Suprapubic skin (tissue), 4 donors: ENCODE measurements around the gene KRT31. TPM values are rescaled to one million over a fixed set of nuclear protein-coding genes. Genes with fewer than 3 reads are reported as not detected.
"Not testable (repeated sequence)": the region's sequence is repeated elsewhere in the genome, so short reads cannot be mapped to it uniquely, and the experiment has no call there.

ENCODE experiments used
- DNase-seq, 2 donors: peaks; one replicate each; pipeline ENCODE4 v3.0.0-alpha.2; 2019; ENCODE audit warnings: low spot score in 2 of 2
- H3K27ac ChIP-seq: fragments of 200-600 bp; sonication (generic); one replicate; pipeline ENCODE4 v1.5.1; 2019
- H3K27me3 ChIP-seq: fragments of 200-600 bp; sonication (generic); one replicate; pipeline ENCODE4 v1.5.1; 2019
- H3K36me3 ChIP-seq: fragments of 200-600 bp; sonication (generic); one replicate; pipeline ENCODE4 v1.5.1; 2019
- H3K4me1 ChIP-seq: fragments of 200-600 bp; sonication (generic); one replicate; pipeline ENCODE4 v1.5.1; 2019
- H3K4me3 ChIP-seq: fragments of 200-600 bp; sonication (generic); one replicate; pipeline ENCODE4 v1.5.1; 2019; ENCODE audit warnings: mild to moderate bottlenecking
- H3K9me3 ChIP-seq: fragments of 200-600 bp; sonication (generic); one replicate; pipeline ENCODE4 v1.5.1; 2019
- EP300 ChIP-seq: sonication (generic); formaldehyde crosslinking; IDR thresholded peaks from one replicate; pipeline ENCODE4 v1.6.1; 2017; ENCODE audit warnings: antibody characterized with exemption
- POLR2A ChIP-seq, 2 donors: fragments of 450-650 bp; IDR thresholded peaks; one replicate each; pipeline ENCODE4 v1.6.1; 2017; ENCODE audit warnings: antibody characterized with exemption in 2 of 2, mild to moderate bottlenecking in 2 of 2, moderate library complexity in 2 of 2
- POLR2AphosphoS5 ChIP-seq, 3 donors: sonication (generic); formaldehyde crosslinking; IDR thresholded peaks; one replicate each; pipeline ENCODE4 v1.6.1; 2017; ENCODE audit warnings: antibody characterized with exemption in 3 of 3
- WGBS: methylation state at CpG from one replicate; pipeline ENCODE4 v1.1.5; 2018; 5-methylcytosine and 5-hydroxymethylcytosine counted together
- total RNA-seq, 4 donors: library from RNA; depleted of rRNA; stranded (reverse); fragments of >200 nt; gene quantifications; one replicate each; pipeline ENCODE4 v1.1.0, GENCODE V29; 2016
- TF ChIP-seq, protein P1 (sequence below), 2 donors: fragments of 200-600 bp in 1 of 2; fragments of 450-650 bp in 1 of 2; sonication (generic) in 1 of 2; IDR thresholded peaks; one replicate each; pipeline ENCODE4 v1.5.1; 2016 to 2019; ENCODE audit warnings: antibody characterized with exemption in 2 of 2, mild to moderate bottlenecking in 1 of 2, moderate library complexity in 1 of 2

KRT31 gene
- total RNA-seq, 4 donors from 2014 or later, result 38.5 to 618 (median 84.8) TPM

DNA sequence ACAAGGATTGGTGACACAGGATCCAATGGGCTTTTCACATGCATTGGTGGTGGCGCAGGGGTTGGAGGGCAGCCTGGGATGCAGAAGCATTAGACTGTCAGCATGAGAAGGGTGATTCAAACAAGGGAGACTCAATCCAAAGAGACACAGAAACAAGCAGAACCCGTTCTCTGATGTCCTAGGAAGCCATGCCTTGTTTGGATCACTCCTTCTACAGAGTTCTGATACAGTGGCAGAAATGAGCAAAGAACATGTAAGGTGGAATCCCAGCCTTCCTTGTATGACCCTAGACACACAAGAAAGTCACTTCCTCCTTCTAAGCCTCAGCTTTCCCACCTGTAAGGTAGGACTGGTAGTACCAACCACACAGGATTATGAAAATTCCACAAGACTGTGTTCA lies 33.5 kb downstream of the KRT31 start:
- no peaks in the 10 kb centered on the region for H3K9me3 ChIP-seq
- no peak for DNase-seq
- H3K27ac ChIP-seq, result no peak overlapping the region
- H3K4me1 ChIP-seq, result no peaks in the 10 kb centered on the region
- no peaks in the 10 kb centered on the region for H3K36me3 ChIP-seq
- no peaks in the 10 kb centered on the region for H3K27me3 ChIP-seq
- TF ChIP-seq EP300 (no peak), POLR2A (IDR thresholded peaks at IDR 0.05) (no peak), POLR2AphosphoS5 (IDR thresholded peaks at IDR 0.05) (no peak)
- TF ChIP-seq, protein P1, sequence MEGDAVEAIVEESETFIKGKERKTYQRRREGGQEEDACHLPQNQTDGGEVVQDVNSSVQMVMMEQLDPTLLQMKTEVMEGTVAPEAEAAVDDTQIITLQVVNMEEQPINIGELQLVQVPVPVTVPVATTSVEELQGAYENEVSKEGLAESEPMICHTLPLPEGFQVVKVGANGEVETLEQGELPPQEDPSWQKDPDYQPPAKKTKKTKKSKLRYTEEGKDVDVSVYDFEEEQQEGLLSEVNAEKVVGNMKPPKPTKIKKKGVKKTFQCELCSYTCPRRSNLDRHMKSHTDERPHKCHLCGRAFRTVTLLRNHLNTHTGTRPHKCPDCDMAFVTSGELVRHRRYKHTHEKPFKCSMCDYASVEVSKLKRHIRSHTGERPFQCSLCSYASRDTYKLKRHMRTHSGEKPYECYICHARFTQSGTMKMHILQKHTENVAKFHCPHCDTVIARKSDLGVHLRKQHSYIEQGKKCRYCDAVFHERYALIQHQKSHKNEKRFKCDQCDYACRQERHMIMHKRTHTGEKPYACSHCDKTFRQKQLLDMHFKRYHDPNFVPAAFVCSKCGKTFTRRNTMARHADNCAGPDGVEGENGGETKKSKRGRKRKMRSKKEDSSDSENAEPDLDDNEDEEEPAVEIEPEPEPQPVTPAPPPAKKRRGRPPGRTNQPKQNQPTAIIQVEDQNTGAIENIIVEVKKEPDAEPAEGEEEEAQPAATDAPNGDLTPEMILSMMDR (IDR thresholded peaks at IDR 0.05), result no peak
- 79% methylated on average over 2 of the region's 2 CpGs for WGBS
- H3K4me3 ChIP-seq, result no peak overlapping the region

DNA sequence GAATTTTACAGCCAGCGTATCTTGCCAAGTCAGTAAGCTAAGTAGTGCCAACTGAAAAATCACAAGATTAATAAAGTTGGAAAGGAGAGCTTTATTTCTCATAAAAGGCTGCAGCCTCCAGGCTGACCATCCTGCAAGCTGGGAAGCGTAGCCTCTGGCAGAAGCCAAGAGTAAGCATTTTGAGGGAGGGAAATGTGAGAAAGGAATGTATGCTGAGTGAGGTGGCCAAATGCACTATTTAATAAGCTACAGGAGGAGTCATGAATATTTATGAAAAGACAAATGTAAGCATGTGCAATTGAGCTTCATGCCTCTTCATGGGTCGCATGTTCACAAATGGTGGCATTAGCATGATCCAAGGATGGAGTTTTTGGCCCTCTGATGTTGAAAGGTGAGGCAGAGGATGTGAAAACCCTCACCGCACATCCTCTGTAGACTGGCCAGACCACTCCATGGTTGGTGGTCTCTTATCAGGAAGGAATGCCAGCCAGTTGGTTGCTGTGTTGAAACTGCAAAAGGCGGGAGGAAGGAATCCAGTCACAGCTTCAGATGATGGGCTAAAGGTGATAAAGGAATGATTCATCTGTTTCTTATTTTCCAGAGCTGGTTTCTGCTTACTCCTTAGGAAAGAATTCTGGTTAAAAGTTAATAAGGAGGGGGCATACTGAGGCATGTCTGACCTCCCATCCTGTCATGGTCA lies 37.0 kb downstream of the KRT31 start:
- no peaks in the 10 kb centered on the region for H3K9me3 ChIP-seq
- WGBS, result 75% methylated on average over 5 of the region's 5 CpGs

DNA sequence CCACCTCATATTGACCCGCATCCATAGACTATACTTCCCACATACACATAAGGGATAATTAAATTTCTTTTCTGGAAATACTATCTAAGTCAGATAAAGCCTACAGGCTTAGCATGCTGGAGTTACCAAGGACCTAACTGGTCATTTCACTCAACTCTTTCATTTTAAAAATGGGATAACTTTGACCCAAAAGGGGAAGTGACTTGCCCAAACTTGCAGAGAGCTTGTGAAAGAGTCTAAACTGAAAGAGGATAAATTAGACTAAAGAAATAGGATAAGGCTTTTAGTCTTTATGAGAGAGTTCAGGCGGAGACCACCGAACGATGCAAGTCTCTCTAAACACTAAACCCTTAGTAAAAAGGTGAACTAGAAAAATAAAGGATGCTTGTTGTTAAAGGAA lies 42.9 kb downstream of the KRT31 start:
- 81% methylated on average over 4 of the region's 4 CpGs for WGBS
- no peak for TF ChIP-seq POLR2AphosphoS5 (IDR thresholded peaks at IDR 0.05)
- Histone ChIP-seq H3K36me3 (no peaks in the 10 kb centered on the region), H3K9me3 (no peaks in the 10 kb centered on the region), H3K27me3 (peaks cover 3% of the 10 kb centered on the region), H3K4me3 (no peak overlapping the region), H3K4me1 (no peaks in the 10 kb centered on the region), H3K27ac (no peak overlapping the region)
- no peak for DNase-seq

More for the DNA sequence above, 37.0 kb downstream of the KRT31 start:
- TF ChIP-seq POLR2A (IDR thresholded peaks at IDR 0.05) (no peak), POLR2AphosphoS5 (IDR thresholded peaks at IDR 0.05) (no peak), EP300 (no peak)
- TF ChIP-seq, protein P1 (IDR thresholded peaks at IDR 0.05), result no peak
- no peak overlapping the region for H3K27ac ChIP-seq
- no peak for DNase-seq
- H3K4me3 ChIP-seq, result no peak overlapping the region
- H3K36me3 ChIP-seq, result no peaks in the 10 kb centered on the region
- H3K27me3 ChIP-seq, result no peaks in the 10 kb centered on the region
- no peaks in the 10 kb centered on the region for H3K4me1 ChIP-seq

DNA sequence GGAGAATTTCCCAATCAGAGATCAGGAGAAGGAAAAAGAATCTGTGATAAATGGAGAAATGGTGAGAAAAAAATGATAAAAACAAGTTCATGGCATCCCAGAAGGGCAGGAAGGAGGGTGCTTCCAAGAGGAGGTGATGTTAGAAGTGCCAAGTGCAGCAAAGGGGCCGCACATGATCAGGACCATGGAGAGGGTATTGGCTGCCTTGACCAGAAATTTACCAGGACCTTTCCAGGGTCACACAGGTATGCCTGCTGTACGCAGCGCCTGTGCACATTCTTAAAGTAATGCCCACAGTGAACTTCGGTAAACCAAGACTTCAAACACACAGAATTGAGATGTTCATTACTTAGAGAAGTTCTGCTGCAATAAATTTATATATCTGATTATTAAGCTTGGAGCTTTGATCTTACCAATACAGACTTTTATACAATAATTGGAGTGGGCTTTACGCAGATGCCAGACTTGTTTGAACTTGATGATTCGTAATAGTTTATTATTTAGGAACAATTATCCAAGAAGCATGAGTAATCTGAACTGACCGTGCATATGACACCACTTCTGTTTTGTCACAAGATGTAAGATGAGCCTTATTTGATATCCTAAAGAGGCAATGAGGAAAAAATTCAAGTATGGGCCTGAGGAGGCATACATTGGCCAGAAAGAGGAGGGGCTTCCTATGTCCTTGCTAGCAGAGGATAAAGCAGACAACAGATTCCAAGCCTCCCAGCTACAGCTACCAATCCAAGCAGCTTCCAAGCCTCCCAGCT lies 44.6 kb downstream of the KRT31 start:
- no peak for DNase-seq
- Histone ChIP-seq H3K4me3 (no peak overlapping the region), H3K27me3 (peaks cover 3% of the 10 kb centered on the region), H3K36me3 (no peaks in the 10 kb centered on the region), H3K4me1 (peaks cover 11% of the 10 kb centered on the region), H3K9me3 (no peaks in the 10 kb centered on the region), H3K27ac (no peak overlapping the region)
- 69% methylated on average over 7 of the region's 7 CpGs for WGBS
- no peak for TF ChIP-seq EP300
- TF ChIP-seq POLR2A (IDR thresholded peaks at IDR 0.05), result no peak
- no peak for TF ChIP-seq POLR2AphosphoS5 (IDR thresholded peaks at IDR 0.05)
- TF ChIP-seq, protein P1 (IDR thresholded peaks at IDR 0.05), result no peak

DNA sequence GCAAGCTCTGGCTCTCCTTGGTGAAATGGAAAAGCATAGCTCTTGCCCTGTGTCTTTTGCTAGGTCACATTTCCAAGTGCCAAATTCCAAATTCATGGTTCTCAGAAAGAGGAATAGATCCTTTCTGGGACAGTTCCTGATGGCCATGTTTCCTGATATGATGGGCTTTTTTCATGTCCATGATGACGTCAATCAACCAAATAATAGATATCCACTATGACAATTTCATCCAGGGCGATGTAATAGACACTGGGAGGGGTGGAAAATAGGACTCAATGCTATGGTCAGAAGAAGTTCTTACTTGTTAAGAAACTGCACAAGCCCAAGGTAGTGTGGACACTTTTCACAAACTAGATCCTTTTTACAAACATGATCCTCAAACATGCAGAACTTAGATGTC lies 46.2 kb downstream of the KRT31 start:
- H3K4me1 ChIP-seq, result peaks cover 17% of the 10 kb centered on the region

GRCh38 chr17:41350381-41350878 lies 47.0 kb downstream of the KRT31 start, which contains the start of gene KRT33A:
Gene KRT33A (minus strand): TSS chr17:41350828. CDS start chr17:41350767, 61 bp downstream.
- not testable (repeated sequence) for DNase-seq, H3K27me3 ChIP-seq, H3K9me3 ChIP-seq, H3K36me3 ChIP-seq, H3K27ac ChIP-seq, H3K4me3 ChIP-seq
- 93% methylated on average over 16 of the region's 16 CpGs for WGBS
- peaks cover 17% of the 10 kb centered on the region for H3K4me1 ChIP-seq

More for the DNA sequence above, 46.2 kb downstream of the KRT31 start:
- Histone ChIP-seq H3K36me3 (no peaks in the 10 kb centered on the region), H3K27me3 (peaks cover 3% of the 10 kb centered on the region), H3K4me3 (no peak overlapping the region), H3K27ac (no peak overlapping the region), H3K9me3 (no peaks in the 10 kb centered on the region)
- no peak for DNase-seq
- 72% methylated on average over 2 of the region's 2 CpGs for whole genome bisulfite sequencing
- TF ChIP-seq EP300 (no peak), POLR2A (IDR thresholded peaks at IDR 0.05) (no peak), POLR2AphosphoS5 (IDR thresholded peaks at IDR 0.05) (no peak)
- TF ChIP-seq, protein P1 (IDR thresholded peaks at IDR 0.05), result no peak
